WTC11 (cell line): ENCODE measurements around the gene TIAM2. TPM values are rescaled to one million over a fixed set of nuclear protein-coding genes. Genes with fewer than 3 reads are reported as not detected.

ENCODE experiments used
- ATAC-seq: fragments of 200-7000 bp; cut with Tn5 transposase; 2 replicates; pipeline ENCODE4 v1.10.0; 2021; ENCODE audit warnings: mild to moderate bottlenecking, moderate library complexity
- CTCF ChIA-PET: fragments of 300-600 bp; sonication (Branson Sonifier 250); formaldehyde crosslinking; loops from one replicate; lab custom pipeline; 2021; ENCODE audit warnings: antibody characterized with exemption; lab: Charles Lee
- POLR2A ChIA-PET: fragments of 350-600 bp; sonication (Branson Sonifier 250); formaldehyde crosslinking; loops from one replicate; lab custom pipeline; 2021; ENCODE audit warnings: antibody characterized with exemption; lab: Charles Lee
- DNase-seq: peaks from one replicate; pipeline ENCODE4 v3.0.0; 2021; ENCODE audit warnings: low spot score
- H3K27ac Mint-ChIP-seq: 2 replicates; pipeline ENCODE4 v1.8.0; 2021; ENCODE audit warnings: mixed read lengths
- H3K27me3 Mint-ChIP-seq: 2 replicates; pipeline ENCODE4 v1.8.0; 2021; ENCODE audit warnings: low read depth, mild to moderate bottlenecking, moderate library complexity, mixed read lengths
- H3K36me3 Mint-ChIP-seq: 2 replicates; pipeline ENCODE4 v1.8.0; 2021; ENCODE audit warnings: mixed read lengths
- H3K4me1 Mint-ChIP-seq: 2 replicates; pipeline ENCODE4 v1.8.0; 2022; ENCODE audit warnings: mixed read lengths
- H3K4me3 Mint-ChIP-seq: 2 replicates; pipeline ENCODE4 v1.8.0; 2021; ENCODE audit warnings: mild to moderate bottlenecking, moderate library complexity, mixed read lengths
- H3K9me3 Mint-ChIP-seq: 2 replicates; pipeline ENCODE4 v1.8.0; 2021; ENCODE audit warnings: mixed read lengths
- ATF2 ChIP-seq: sonication (generic); formaldehyde crosslinking; IDR thresholded peaks from 2 replicates; pipeline ENCODE4 v1.8.1; 2022; ENCODE audit warnings: low read depth, missing genetic modification reagents, borderline replicate concordance
- ATF3 ChIP-seq: sonication (generic); formaldehyde crosslinking; conservative IDR thresholded peaks from 2 replicates; pipeline ENCODE4 v1.8.1; 2022; ENCODE audit warnings: mild to moderate bottlenecking, missing genetic modification reagents
- ATF6 ChIP-seq: sonication (generic); formaldehyde crosslinking; IDR thresholded peaks from 2 replicates; pipeline ENCODE4 v1.8.1; 2023; ENCODE audit warnings: mild to moderate bottlenecking, missing genetic modification reagents
- EMX1 ChIP-seq: fragments of 250-450 bp; sonication (Bioruptor Pico); IDR thresholded peaks from 2 replicates; pipeline ENCODE4 v1.8.0; 2021; ENCODE audit warnings: mild to moderate bottlenecking
- FOXP1 ChIP-seq: sonication (generic); formaldehyde crosslinking; IDR thresholded peaks from 2 replicates; pipeline ENCODE4 v1.8.0; 2022; ENCODE audit warnings: missing genetic modification reagents, mild to moderate bottlenecking, moderate library complexity, borderline replicate concordance
- GTF2I ChIP-seq: fragments of 250-450 bp; sonication (Bioruptor Pico); conservative IDR thresholded peaks from 2 replicates; pipeline ENCODE4 v1.4.0; 2021; ENCODE audit warnings: mild to moderate bottlenecking
- MYBL2 ChIP-seq: sonication (generic); formaldehyde crosslinking; IDR thresholded peaks from 2 replicates; pipeline ENCODE4 v1.8.1; 2023; ENCODE audit warnings: mild to moderate bottlenecking, moderate library complexity, missing genetic modification reagents
- NR1H2 ChIP-seq: sonication (generic); formaldehyde crosslinking; IDR thresholded peaks from 2 replicates; pipeline ENCODE4 v1.9.0; 2021; ENCODE audit warnings: mild to moderate bottlenecking, moderate library complexity, missing genetic modification reagents
- NR3C1 ChIP-seq: sonication (generic); formaldehyde crosslinking; conservative IDR thresholded peaks from 2 replicates; pipeline ENCODE4 v1.8.1; 2023; ENCODE audit warnings: low read depth, mild to moderate bottlenecking, missing genetic modification reagents
- PRRX2 ChIP-seq: fragments of 250-450 bp; sonication (Bioruptor Pico); IDR thresholded peaks from 2 replicates; pipeline ENCODE4 v1.8.0; 2021; ENCODE audit warnings: mild to moderate bottlenecking
- RORB ChIP-seq: fragments of 250-450 bp; sonication (Bioruptor Pico); IDR thresholded peaks from 2 replicates; pipeline ENCODE4 v1.9.0; 2021; ENCODE audit warnings: mild to moderate bottlenecking
- TEAD1 ChIP-seq: sonication (generic); formaldehyde crosslinking; IDR thresholded peaks from 2 replicates; pipeline ENCODE4 v1.8.0; 2022; ENCODE audit warnings: mild to moderate bottlenecking, missing genetic modification reagents
- USF2 ChIP-seq: sonication (generic); formaldehyde crosslinking; IDR thresholded peaks from 2 replicates; pipeline ENCODE4 v1.8.1; 2023; ENCODE audit warnings: mild to moderate bottlenecking, missing genetic modification reagents, moderate library complexity
- ZNF263 ChIP-seq: sonication (generic); formaldehyde crosslinking; IDR thresholded peaks from 2 replicates; pipeline ENCODE4 v1.8.1; 2022; ENCODE audit warnings: low read depth, mild to moderate bottlenecking, moderate library complexity, missing genetic modification reagents
- ZNF396 ChIP-seq: fragments of 250-450 bp; sonication (Bioruptor Pico); IDR thresholded peaks from 2 replicates; pipeline ENCODE4 v1.8.0; 2021; ENCODE audit warnings: mild to moderate bottlenecking, moderate library complexity, borderline replicate concordance
- ZNF425 ChIP-seq: fragments of 250-450 bp; sonication (Bioruptor Pico); conservative IDR thresholded peaks from 2 replicates; pipeline ENCODE4 v1.9.0; 2021; ENCODE audit warnings: mild to moderate bottlenecking
- total RNA-seq: library from RNA; stranded (reverse); gene quantifications from 3 replicates; pipeline ENCODE4 v1.2.3, GENCODE V29; 2021

Gene TIAM2
- total RNA-seq, 1 experiment from 2014 or later: 15.1 TPM

- no peak for TF ChIP-seq FOXP1 (CRISPR knock-in tag)
- TF ChIP-seq EMX1 (CRISPR knock-in tag): no peak
Measured at GRCh38 chr6:155207223-155207622, 212.1 kb downstream of the TIAM2 start (continued).

- H3K9me3 Mint-ChIP-seq: peaks cover 11% of the 10 kb centered on the region
- peaks cover 16% of the 10 kb centered on the region for H3K36me3 Mint-ChIP-seq
- H3K4me1 Mint-ChIP-seq: peaks cover 15% of the 10 kb centered on the region
- ChIA-PET POLR2A (no interaction called here), CTCF (interaction anchor here (1.5 kb wide), 1 partner anchor 36 kb away, joined by 5 read pairs; no protein-coding TSS in a partner anchor)
- ATAC-seq (no peak), DNase-seq (no peak)
- H3K27ac Mint-ChIP-seq: no peak overlapping the region
- no peaks in the 10 kb centered on the region for H3K27me3 Mint-ChIP-seq
- H3K4me3 Mint-ChIP-seq: no peak overlapping the region
- TF ChIP-seq TEAD1 (CRISPR knock-in tag): no peak
- no peak for TF ChIP-seq MYBL2 (CRISPR knock-in tag)
Measured at GRCh38 chr6:155212106-155212505, 217.0 kb downstream of the TIAM2 start.

GRCh38 chr6:155212616-155213380, 217.7 kb downstream of the TIAM2 start:
- ATAC-seq (no peak), DNase-seq (no peak)
- Mint-ChIP-seq H3K27ac (no peak overlapping the region), H3K4me1 (peaks cover 17% of the 10 kb centered on the region), H3K4me3 (no peak overlapping the region), H3K27me3 (no peaks in the 10 kb centered on the region), H3K9me3 (peaks cover 11% of the 10 kb centered on the region), H3K36me3 (peaks cover 16% of the 10 kb centered on the region)
- ChIA-PET POLR2A (no interaction called here), CTCF (interaction anchor here (1.5 kb wide), 1 partner anchor 35 kb away, joined by 5 read pairs; no protein-coding TSS in a partner anchor)
- TF ChIP-seq GTF2I (CRISPR knock-in tag) (no peak), USF2 (CRISPR knock-in tag) (no peak), ATF3 (no peak), ATF2 (no peak), FOXP1 (CRISPR knock-in tag) (no peak), PRRX2 (CRISPR knock-in tag) (no peak), ATF6 (CRISPR knock-in tag) (no peak), NR1H2 (CRISPR knock-in tag) (no peak), MYBL2 (CRISPR knock-in tag) (no peak), ZNF396 (CRISPR knock-in tag) (no peak)

GRCh38 chr6:155213611-155214372, 218.7 kb downstream of the TIAM2 start:
- Mint-ChIP-seq H3K4me1 (peaks cover 17% of the 10 kb centered on the region), H3K27ac (no peak overlapping the region), H3K9me3 (peaks cover 11% of the 10 kb centered on the region), H3K4me3 (no peak overlapping the region), H3K27me3 (no peaks in the 10 kb centered on the region), H3K36me3 (peaks cover 16% of the 10 kb centered on the region)
- ATAC-seq (no peak), DNase-seq (no peak)
- CTCF ChIA-PET: interaction anchor here (1.4 to 1.8 kb wide), 3 partner anchors 28 to 34 kb away, joined by 3 to 7 read pairs (median 5); no protein-coding TSS in a partner anchor
- POLR2A ChIA-PET: no interaction called here
- no peak for TF ChIP-seq ZNF425 (CRISPR knock-in tag)
- no peak for TF ChIP-seq ZNF263 (CRISPR knock-in tag)
- no peak for TF ChIP-seq RORB (CRISPR knock-in tag)
- TF ChIP-seq ZNF396 (CRISPR knock-in tag): no peak
- no peak for TF ChIP-seq NR3C1
